Activated naive CD4-positive, alpha-beta T cell treated with anti-CD3 and anti-CD28 coated beads, Interleukin-2, amount 50 U/mL, for 16 hours (primary cell): ENCODE data around the gene MMP21.

Source experiments
- DNase-seq: peaks from one replicate; pipeline ENCODE4 v3.0.0-alpha.2; 2020

Gene MMP21

DNA sequence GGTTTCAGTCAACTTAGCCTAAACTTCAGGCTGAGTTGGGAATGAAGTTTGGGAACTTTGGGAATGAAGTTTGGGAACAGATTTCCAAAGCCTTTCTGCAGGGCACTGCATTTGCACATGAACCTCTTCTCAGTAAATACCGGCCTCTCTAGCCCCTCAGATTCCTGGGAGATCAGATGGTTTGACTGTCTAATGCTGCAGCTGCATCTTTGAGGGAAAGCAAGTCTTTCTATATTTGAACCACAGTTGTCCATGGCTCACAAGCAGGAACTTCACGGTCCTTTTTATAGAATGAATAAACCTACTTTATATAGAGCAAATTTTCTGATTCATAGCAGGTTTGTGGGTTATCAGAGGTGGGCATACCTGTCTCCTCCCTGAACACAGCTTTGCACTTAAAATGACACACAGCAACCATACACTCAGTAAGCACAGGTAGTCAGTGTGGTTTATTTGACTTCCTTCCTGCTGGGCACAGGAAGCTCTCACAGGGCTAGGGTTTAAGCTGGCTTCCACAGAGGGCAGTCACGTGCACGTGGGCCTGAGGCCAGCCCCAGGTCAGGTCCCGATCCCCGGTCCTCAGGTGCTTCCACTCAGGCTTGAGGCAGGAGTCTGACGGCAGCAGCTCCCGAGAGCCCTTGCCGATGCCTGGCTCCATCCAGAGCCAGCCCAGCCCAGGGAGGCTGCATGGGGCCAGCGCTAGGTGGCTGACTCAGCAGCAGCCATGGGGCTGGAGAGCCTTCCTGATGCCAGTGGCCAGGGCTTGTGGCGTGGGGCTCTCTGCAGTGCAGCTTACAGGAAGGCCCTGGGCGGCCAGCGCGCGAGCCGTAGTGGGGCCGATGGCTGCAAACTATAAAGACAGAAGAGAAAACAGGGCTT is 12.8 kb upstream of the MMP21 start:
- no peak for DNase-seq

DNA sequence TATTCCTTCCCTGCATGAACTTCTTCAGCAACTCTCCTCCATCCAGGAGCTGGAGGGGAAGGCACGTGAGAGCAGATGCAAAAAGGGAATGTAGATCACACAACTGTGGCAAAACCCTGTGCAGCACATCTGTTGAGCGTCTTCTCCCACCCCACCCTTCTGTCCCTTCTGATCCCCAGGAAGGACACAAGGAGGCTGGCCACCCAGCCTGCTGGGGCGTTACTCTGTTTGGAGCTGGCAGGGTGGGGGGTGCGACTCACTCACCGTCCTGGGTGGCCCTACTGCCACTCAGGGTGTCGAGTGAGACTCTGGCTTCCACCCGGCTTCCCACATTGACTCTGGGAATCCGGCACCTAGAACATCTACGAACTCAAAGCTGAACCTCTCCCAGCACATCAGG is 10.2 kb upstream of the MMP21 start:
- no peak for DNase-seq

DNA sequence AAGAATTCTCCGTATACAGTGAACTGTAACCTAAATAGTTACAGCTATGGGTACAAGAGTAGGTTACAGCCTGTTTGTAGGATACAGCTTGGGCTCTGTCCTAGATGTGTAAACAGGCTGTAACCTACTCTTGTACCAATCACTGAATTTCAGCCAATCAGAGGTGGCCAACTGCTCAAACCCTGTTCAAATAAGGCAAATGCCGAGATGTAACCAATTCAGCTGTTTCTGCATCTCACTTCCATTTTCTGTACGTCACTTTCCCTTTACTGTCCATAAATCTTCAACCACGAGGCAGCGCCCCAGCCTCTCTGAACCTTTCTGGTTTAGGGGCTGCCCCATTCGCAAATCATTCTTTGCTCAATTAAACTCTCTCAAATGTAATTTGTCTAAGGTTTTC is 8.3 kb upstream of the MMP21 start:
- DNase-seq: no peak

- DNase-seq: no peak
Measured at GRCh38 chr10:125783408-125783807, 7.8 kb upstream of the MMP21 start.

DNA sequence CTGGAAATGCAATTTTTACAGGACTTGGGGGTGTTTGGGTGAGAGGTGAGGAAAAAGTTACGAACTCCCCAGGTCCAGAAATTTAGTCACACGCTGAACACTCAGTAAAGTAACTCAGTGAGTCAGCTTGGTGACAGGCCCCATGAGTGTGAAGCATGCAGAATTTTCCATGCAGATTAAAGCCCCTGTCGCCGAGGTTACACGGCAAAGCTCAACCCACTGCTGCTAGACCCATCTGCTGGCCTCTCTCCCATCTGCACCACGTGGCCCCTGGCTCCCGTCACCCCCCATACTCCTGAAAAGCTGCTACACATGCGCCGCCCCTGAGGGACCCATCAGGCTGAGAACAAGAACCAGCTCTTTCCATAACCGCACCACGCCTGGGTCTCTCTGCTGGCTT is 7.0 kb upstream of the MMP21 start:
- no peak for DNase-seq

GRCh38 chr10:125782054-125782453 is 6.4 kb upstream of the MMP21 start:
- DNase-seq: no peak

GRCh38 chr10:125781374-125781773 is 5.8 kb upstream of the MMP21 start:
- DNase-seq: no peak

GRCh38 chr10:125779403-125780327 is 4.0 kb upstream of the MMP21 start:
- DNase-seq: no peak

- no peak for DNase-seq
Measured at GRCh38 chr10:125778556-125778955, 2.9 kb upstream of the MMP21 start.

DNA sequence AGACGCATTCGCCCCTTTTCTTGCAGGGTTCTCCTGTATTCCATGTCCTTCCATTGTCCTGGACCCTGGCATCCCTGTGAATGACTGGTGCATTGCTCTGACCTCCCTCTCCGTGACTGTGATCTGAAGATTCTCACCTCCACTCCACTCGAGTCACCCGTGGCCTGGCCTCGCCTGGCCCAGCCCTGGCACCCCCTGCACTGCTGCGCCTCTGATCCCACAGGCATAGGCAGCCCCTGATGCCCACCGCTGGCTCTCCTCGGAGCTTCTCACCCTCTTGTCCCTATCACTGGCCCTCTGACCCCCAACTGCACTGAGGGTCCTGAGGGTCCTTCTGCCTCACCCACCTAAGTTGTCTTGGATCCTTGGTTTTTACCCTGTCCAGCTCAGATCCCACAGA is 2.2 kb upstream of the MMP21 start:
- DNase-seq: no peak

- DNase-seq: no peak
Measured at GRCh38 chr10:125774581-125775191, 935 bp downstream of the MMP21 start.

DNA sequence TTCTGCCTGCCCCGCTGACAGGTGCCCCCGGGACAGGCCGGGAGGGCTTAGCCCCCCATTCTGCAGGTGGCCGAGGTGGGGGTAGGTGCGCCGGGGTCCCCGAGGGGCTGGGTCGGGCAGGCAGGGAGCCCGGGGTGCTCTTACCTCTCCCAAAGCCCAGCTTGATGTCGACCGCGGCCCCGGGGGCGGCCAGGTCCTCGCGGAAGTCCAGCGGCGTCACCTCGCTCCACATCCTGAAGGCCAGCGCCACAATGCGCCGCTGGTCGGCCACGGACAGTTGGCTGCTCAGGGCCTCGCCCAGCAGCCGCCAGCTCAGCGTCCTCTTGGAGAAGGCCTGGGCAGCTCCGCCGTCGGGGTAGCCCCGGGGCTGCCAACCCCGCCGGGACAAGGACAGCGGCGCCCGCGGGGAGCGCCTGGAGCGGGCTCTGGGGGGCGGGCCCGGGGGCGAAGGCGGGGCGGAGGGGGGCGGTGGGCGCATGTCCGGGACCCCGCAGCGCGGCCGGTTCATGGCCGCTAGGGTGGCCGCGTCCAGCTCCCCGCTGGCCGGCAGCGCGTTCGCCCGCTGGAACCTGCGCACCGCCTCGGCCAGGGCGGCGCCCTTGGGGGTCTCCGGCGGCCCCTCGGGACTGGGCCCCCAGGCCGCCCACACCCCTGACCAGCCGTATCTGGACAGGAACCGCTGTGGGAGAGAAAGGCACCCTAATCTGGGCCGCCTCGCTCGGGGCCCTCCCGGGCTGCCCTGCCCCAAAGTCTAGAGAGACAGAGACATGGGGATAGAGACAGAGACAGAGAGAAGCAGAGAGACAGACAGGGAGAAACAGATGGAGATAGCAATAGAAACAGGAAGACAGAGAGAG is 1.7 kb downstream of the MMP21 start:
- DNase-seq: no peak

- DNase-seq: no peak
Measured at GRCh38 chr10:125772864-125773180, 2.8 kb downstream of the MMP21 start.

GRCh38 chr10:125772112-125772863 is 3.3 kb downstream of the MMP21 start:
- DNase-seq: no peak

DNA sequence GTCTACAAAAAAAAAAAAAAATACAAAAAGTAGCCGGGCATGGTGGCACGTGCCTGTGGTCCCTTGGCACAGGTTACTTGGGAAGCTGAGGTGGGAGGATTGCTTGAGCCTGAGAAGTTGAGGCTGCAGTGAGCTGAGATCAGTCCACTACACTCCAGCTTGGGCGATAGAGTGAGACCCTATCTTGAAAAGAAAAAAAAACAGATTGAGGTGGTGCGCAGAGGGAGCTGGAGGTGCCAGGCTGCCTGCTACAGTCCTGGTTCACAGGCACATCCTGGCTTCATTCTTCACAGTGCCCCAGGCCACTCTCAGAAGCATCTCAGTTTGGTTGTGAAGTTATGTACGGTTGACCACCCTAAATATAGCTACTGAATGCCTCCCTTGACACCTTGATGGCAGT is 4.8 kb downstream of the MMP21 start:
- DNase-seq: no peak

DNA sequence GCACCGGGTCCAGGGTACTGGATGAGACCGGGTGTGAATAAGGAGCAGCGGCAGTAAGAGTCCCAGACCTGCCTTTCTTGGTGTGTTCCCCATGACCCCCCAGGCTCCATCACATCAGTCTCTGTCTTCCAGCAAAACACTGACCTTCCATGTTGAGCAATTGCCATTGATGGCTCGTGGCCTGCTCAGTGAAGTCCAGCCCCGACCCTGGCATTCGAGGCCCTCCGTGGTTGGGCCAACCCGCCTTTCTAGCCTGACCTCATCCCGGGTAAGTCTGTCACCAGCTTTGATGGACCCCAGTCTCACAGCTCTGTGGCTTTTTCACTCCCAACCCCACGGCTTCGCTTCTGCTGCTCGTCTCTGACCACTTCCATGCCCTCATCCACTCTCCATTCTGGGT is 6.4 kb downstream of the MMP21 start:
- DNase-seq: no peak

GRCh38 chr10:125768219-125768855 is 7.3 kb downstream of the MMP21 start:
- DNase-seq: no peak

GRCh38 chr10:125766511-125766910 is 9.1 kb downstream of the MMP21 start:
- no peak for DNase-seq

DNA sequence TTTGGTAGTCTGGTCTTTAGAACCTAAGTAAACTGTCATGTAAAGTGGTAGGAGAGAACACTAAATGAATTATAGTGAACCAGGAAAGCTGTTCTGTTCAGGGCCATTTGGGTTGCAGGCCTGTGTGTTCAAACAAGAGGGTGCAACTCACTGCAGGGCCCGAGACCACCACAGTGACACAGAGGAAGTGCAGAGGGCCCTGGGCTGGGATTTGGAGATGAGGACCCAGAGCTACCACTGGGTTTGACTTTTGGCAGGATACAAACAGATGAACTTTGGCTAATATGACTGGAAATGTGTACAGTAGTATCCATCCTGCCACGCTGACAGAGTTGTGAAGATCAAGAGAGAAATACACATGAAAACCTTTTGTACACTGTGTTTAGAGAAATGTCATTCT is 9.8 kb downstream of the MMP21 start:
- DNase-seq: no peak

- no peak for DNase-seq
Measured at GRCh38 chr10:125762692-125763648, 12.7 kb downstream of the MMP21 start.
